Stomach smooth muscle (tissue), 2 donors: ENCODE measurements around the gene NT5DC3.

Experiments
- H3K27ac ChIP-seq: one replicate; pipeline ENCODE4 v1.7.0; 2013; ENCODE audit warnings: mild to moderate bottlenecking, low read length, inconsistent platforms
- H3K27me3 ChIP-seq, 2 donors: one replicate each; pipeline ENCODE4 v1.7.0; 2013; ENCODE audit warnings: low read length in 2 of 2; ENCODE audit not compliant: insufficient read depth in 2 of 2, control insufficient read depth in 1 of 2
- H3K36me3 ChIP-seq, 2 donors: one replicate each; pipeline ENCODE4 v1.7.0; 2013; ENCODE audit warnings: low read length in 2 of 2; ENCODE audit not compliant: control insufficient read depth in 2 of 2, insufficient read depth in 2 of 2
- H3K4me1 ChIP-seq: one replicate; pipeline ENCODE4 v1.7.0; 2013; ENCODE audit warnings: low read length; ENCODE audit not compliant: control insufficient read depth, insufficient read depth
- H3K4me3 ChIP-seq, 2 donors: one replicate each; pipeline ENCODE4 v1.7.0; 2013; ENCODE audit warnings: low read length in 2 of 2
- H3K9ac ChIP-seq, 2 donors: one replicate each; pipeline ENCODE4 v1.7.0; 2013; ENCODE audit warnings: low read length in 2 of 2, mild to moderate bottlenecking in 1 of 2
- H3K9me3 ChIP-seq, 2 donors: one replicate each; pipeline ENCODE4 v1.7.0; 2013; ENCODE audit warnings: low read length in 2 of 2; ENCODE audit not compliant: control insufficient read depth in 2 of 2
- donor health status: healthy.
- donor health status: Pancreatic carcinoma.

Gene NT5DC3

DNA sequence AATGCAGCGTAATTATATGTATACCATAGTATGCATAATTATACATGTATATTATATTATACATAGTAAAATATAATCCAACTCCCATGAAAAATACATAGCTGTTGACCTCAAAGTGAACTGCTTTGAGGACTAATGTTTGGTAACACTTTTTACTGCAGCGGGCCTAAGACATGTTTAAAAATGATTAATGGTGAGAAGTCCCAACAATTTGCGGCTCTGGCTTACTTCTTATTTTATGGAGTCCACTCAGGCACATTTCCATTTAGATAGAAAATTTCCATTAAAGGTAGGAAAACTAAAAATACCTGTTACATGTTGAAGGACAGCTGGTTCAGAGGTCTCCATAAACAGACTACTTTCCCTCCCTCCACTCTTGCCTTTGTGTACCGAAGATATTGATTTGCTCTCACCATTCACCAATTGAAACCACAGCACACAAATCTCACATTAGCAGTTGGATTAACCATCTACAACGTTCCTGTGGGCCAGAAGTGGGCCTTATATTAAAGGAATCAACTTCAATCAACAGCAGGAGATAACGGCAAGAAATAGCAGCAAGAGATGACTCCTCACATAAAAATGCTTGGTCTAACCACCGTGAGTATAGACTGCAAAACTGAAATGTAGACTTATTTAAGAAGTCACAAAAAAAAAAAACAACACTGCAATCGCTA is 14.1 kb upstream of the NT5DC3 start:
- Histone ChIP-seq H3K4me1 (peaks cover 56% of the 10 kb centered on the region), H3K27me3 (no peaks in the 10 kb centered on the region), H3K4me3 (no peak overlapping the region), H3K9ac (peak overlapping the region in 1 of 2 donors; percentile 33), H3K9me3 (no peaks in the 10 kb centered on the region), H3K27ac (peak overlapping the region; percentile 100), H3K36me3 (no peaks in the 10 kb centered on the region)

DNA sequence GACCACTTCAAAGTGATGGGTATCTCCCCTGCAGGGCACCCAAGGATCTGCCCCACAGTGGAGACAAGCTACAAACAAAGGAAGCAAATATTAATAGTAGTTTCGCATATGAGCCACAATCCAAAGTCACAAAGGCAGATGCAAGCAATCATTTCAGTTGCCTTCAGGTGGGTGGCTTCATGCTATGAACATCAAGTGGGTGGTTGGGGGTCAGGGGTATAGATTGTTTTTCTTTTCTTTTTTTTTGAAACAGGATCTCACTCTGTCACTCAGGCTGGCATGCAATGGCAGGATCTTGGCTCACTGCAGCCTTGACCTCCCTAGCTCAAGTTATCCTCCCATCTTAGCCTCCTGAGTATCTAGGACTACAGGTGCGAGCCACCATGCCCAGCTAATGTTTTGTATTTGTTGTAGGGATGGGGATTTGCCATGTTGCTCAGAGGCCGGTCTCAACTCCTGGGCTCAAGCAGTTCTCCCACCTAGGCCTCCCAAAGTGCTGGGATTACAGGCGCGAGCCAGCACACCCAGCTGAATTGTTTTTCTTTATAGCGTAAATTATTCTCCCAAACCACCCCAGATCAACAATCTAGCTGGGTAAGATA is 13.4 kb upstream of the NT5DC3 start:
- Histone ChIP-seq H3K9ac (no peak overlapping the region), H3K9me3 (no peaks in the 10 kb centered on the region), H3K27me3 (no peaks in the 10 kb centered on the region), H3K36me3 (no peaks in the 10 kb centered on the region), H3K4me3 (peak overlapping the region in 1 of 2 donors; percentile 29), H3K27ac (peak overlapping the region; percentile 100), H3K4me1 (peaks cover 56% of the 10 kb centered on the region)

DNA sequence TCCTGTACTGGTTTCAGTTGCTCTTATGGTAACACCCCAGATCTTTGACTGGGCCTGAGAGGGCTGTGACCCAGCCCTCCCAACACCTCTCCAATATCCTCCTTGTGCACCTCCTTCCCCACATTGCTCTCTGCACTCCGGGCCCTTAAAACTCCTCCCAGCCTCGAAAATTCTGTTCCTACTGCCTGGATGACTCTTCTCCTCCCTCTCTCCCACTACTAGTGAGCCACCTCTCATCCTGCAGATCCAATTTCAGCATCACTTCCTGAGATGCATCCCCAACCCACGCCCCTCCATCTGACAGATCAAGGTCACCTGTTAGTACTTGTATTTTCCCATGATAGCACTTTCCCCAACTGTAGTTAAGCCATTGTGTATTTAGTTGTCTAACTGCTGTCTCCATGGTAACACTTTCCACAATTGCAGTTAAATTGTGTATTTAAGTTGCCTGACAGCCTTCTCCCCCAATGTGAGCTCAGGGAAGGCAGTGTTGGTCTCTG is 11.5 kb upstream of the NT5DC3 start:
- H3K9ac ChIP-seq = no peak overlapping the region
- no peak overlapping the region for H3K4me3 ChIP-seq
- no peaks in the 10 kb centered on the region for H3K9me3 ChIP-seq
- H3K27me3 ChIP-seq = no peaks in the 10 kb centered on the region
- H3K36me3 ChIP-seq = no peaks in the 10 kb centered on the region
- H3K27ac ChIP-seq = peak overlapping the region; percentile 32
- peaks cover 50% of the 10 kb centered on the region for H3K4me1 ChIP-seq

DNA sequence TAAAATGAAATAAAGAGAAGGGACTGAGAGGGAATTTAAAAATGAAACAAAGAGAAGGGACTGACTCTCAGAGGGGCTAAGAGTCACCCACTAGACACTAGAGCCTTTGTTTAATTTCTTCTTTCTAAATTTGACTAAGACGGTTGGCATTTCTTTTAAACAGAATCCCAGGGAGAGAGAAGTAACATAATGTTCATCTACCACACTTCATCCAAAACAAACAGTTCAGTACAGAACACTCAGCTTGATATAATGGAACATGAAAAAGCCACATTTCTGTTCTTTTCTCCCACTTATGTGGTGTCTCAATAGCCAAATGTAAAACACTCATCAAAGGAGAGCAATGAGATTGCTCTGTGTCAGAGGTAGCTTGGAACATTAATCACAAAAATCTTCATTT is 10.1 kb upstream of the NT5DC3 start:
- Histone ChIP-seq H3K27me3 (no peaks in the 10 kb centered on the region), H3K9me3 (no peaks in the 10 kb centered on the region), H3K9ac (no peak overlapping the region), H3K27ac (peak overlapping the region; percentile 32), H3K4me3 (no peak overlapping the region), H3K36me3 (no peaks in the 10 kb centered on the region), H3K4me1 (peaks cover 41% of the 10 kb centered on the region)

DNA sequence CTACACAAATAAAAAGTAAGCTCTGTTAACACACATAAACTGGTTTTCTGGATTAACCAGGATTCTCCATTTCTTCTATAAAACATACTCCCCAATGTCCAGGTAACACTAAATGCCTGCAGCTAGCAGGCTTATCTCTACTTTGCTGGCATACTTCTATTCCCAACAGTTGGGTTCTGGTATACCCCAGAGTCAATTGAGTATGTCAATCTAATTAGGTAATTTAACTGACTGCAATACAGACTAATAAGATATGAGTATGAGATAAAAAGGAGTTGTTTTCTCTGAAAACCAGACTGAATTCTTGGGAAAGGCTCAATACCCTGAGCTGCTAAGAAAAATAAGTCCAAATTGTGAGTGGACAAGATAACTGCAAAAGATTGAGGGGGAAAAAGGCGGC is 9.4 kb upstream of the NT5DC3 start:
- H3K4me3 ChIP-seq = no peak overlapping the region
- no peaks in the 10 kb centered on the region for H3K36me3 ChIP-seq
- peaks cover 38% of the 10 kb centered on the region for H3K4me1 ChIP-seq
- H3K27ac ChIP-seq = peak overlapping the region; percentile 32
- no peaks in the 10 kb centered on the region for H3K27me3 ChIP-seq
- H3K9ac ChIP-seq = no peak overlapping the region
- H3K9me3 ChIP-seq = no peaks in the 10 kb centered on the region

DNA sequence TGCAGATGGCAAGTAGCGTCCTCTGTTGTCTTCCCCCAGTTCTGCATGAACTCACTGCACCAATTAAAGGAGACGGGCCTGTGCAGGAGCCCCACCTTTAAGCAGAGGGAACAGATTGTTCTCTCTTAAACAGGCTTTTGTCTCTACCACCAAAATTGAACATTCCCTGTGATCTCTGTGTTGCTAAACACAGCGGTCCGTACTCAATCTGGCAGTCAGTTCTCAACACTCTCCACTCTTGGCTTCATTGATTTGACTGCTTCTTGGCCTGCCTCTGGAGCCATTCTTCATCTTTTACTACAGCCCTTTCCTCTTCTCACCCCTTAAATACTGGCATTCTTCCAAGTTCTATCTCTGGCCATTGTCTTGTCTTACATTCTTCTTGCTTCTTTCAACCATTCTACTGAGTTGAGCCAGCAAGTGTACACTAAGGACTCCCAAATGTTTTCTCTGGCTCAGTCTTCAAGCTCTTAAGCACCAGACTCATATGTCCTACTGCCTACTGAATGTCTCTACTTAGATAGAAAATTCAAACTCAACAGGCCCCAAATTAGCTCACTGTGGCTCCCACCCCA is 8.0 kb upstream of the NT5DC3 start:
- no peak overlapping the region for H3K4me3 ChIP-seq
- no peak overlapping the region for H3K9ac ChIP-seq
- peak overlapping the region; percentile 86 for H3K27ac ChIP-seq

DNA sequence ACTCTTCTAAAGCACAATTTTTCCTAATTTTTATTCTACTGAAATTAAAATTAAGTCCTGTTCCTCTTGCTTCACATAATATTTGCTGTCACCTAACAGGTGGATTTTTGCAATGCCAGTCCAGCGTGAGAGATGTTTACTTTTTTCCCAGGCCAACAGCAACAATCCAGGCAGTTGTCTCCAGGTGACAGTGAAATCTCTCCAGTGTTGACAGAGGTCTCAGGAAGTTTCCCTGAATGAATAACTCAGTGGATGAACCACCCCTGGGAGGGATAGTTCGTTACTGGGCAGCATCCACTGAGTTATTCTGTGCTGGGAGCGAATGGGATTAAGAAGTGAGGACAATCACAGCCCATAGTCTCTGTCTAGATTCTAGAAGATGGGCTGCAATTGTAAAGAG is 7.1 kb upstream of the NT5DC3 start:
- Histone ChIP-seq H3K9ac (no peak overlapping the region), H3K9me3 (no peaks in the 10 kb centered on the region), H3K27ac (peak overlapping the region; percentile 86), H3K27me3 (no peaks in the 10 kb centered on the region), H3K4me3 (no peak overlapping the region), H3K4me1 (peaks cover 22% of the 10 kb centered on the region), H3K36me3 (no peaks in the 10 kb centered on the region)

More for the DNA sequence above, 8.0 kb upstream of the NT5DC3 start:
- H3K36me3 ChIP-seq = no peaks in the 10 kb centered on the region
- H3K27me3 ChIP-seq = no peaks in the 10 kb centered on the region
- H3K4me1 ChIP-seq = peaks cover 30% of the 10 kb centered on the region
- no peaks in the 10 kb centered on the region for H3K9me3 ChIP-seq

DNA sequence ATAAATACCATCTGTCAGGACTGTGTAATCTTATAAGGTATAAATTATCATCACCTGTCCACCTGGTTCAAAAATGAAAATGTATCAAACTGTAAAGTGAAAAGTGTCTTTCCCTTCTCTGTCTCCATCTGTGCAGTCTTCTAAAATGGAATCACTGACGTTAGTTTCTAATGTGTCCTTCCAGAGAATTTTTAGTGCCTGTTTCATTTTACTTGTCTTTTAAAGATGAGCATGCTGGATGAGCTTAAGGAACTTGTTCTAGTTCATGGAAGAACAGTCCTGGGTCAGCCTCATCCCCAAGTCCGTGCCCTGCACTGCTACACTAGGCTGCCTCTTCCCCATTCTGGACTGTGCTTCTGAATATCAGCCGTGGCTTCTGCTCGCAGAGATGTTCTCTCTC is 5.4 kb upstream of the NT5DC3 start:
- no peaks in the 10 kb centered on the region for H3K36me3 ChIP-seq
- H3K4me3 ChIP-seq = peak overlapping the region in 1 of 2 donors; percentile 3
- H3K27me3 ChIP-seq = no peaks in the 10 kb centered on the region
- H3K4me1 ChIP-seq = peaks cover 16% of the 10 kb centered on the region
- H3K27ac ChIP-seq = peak overlapping the region; percentile 86
- no peak overlapping the region for H3K9ac ChIP-seq
- no peaks in the 10 kb centered on the region for H3K9me3 ChIP-seq

DNA sequence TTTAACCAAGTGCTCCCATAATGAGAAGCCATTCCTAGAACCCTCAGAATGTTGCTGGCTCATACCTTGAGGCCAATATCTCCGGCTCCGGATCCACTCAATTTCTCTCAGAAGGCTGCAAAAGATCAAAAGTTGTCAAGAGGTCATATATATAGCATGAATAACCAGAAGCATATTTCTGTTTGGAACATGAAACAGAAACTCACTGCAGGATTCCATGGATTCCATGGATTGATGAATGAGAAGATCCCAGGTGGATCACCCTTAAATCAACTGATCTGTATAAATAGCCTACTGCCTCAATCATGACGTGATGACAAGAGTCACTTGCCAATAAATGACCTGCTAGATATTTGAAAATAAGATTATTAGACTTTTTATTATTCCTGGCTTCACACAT is 3.3 kb upstream of the NT5DC3 start:
- no peaks in the 10 kb centered on the region for H3K9me3 ChIP-seq
- H3K9ac ChIP-seq = no peak overlapping the region
- no peaks in the 10 kb centered on the region for H3K36me3 ChIP-seq
- no peaks in the 10 kb centered on the region for H3K27me3 ChIP-seq
- H3K4me3 ChIP-seq = no peak overlapping the region
- H3K4me1 ChIP-seq = peaks cover 9% of the 10 kb centered on the region
- H3K27ac ChIP-seq = peak overlapping the region; percentile 53

DNA sequence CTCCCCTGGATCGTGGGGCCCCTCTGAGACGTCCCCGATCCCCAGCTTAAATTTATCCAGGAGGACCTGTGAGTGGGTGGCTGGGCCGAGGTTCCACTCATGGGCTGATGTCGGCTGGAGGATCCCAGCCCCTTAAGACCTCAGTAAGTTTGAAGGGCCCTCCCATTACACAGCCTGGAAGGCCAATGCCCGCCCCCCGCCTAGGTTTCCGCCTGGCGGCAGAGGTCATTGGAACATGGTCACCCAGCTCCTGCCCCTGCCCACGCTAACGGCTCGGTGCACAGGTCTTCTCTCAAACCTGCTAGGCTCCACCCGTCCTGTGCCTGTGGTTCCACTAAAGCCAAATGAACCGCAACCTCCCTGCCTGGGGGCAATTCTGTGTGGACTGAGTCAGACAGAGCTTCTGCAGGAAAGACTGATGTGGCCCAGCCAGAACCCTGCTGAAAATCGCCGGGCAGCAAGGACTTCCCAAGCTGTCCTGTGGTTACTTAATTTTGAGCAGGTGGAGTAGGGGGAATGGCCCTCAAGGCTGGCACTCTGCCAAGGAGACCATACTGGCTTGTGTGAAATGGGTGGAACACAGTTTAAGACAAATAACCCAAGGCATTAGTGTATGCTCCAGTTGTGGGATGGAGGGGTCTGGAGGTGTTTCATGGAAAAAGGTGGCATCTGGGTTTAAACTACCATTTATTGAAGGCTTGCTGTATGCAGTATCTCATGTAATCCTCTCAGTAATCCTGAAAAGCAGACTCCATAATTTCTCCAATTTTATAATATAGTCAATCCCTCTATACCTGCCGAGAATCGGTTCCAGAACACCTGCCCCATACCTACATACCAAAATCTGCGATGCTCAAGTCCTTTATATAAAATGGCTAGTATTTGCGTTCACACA is 903 bp upstream of the NT5DC3 start:
- H3K36me3 ChIP-seq = no peaks in the 10 kb centered on the region
- peak overlapping the region; percentile 62 to 78 for H3K4me3 ChIP-seq
- H3K27ac ChIP-seq = peak overlapping the region; percentile 90
- H3K27me3 ChIP-seq = no peaks in the 10 kb centered on the region
- H3K4me1 ChIP-seq = peaks cover 8% of the 10 kb centered on the region
- H3K9ac ChIP-seq = peak overlapping the region; percentile 78 to 82
- no peaks in the 10 kb centered on the region for H3K9me3 ChIP-seq
